Measurements from ENCODE around the gene ATRNL1.

The ATRNL1 gene

DNA sequence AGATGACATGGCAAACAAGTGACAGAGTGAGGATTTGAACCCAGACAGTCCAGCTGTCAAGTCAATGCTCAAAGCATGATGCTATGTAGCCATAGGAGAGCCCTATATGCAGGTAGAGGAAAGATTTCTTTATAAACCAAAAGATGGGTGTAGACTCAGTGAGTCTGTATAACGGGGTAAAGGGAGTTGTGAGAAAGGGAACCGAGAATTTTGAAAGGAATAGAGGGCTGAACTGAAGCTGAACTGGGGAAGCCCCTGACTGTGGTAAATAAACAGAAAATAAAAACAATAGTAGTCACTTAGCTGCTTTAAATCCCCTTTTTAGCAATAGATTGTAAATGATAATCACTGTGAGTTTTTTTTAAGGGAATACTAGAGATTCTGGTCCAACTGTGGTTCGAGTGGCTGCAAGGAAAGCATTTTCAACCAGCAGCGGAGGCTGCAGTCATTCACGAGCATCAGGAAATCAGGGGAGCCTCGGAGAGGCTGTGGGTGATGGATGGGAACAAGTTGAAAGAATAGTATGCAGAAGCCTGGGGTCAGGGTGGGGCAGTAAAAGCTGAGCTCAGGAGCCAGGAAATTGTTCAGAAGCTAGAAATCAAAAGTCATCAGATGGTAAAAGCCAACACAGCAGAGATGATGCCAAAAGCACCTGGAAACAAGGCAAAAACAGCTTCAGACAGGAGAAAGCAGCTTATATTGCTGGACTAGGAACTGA is 786.4 kb downstream of the ATRNL1 start:
- TF ChIP-seq, protein P1, sequence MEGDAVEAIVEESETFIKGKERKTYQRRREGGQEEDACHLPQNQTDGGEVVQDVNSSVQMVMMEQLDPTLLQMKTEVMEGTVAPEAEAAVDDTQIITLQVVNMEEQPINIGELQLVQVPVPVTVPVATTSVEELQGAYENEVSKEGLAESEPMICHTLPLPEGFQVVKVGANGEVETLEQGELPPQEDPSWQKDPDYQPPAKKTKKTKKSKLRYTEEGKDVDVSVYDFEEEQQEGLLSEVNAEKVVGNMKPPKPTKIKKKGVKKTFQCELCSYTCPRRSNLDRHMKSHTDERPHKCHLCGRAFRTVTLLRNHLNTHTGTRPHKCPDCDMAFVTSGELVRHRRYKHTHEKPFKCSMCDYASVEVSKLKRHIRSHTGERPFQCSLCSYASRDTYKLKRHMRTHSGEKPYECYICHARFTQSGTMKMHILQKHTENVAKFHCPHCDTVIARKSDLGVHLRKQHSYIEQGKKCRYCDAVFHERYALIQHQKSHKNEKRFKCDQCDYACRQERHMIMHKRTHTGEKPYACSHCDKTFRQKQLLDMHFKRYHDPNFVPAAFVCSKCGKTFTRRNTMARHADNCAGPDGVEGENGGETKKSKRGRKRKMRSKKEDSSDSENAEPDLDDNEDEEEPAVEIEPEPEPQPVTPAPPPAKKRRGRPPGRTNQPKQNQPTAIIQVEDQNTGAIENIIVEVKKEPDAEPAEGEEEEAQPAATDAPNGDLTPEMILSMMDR (IDR thresholded peaks at IDR 0.05; ENCODE audit: low read length, missing control alignments): no peak
- DNase-seq (ENCODE audit: low read depth): no peak
- no peak overlapping the region for H3K4me3 ChIP-seq (replicated peaks; ENCODE audit: low read depth, low read length)

DNA sequence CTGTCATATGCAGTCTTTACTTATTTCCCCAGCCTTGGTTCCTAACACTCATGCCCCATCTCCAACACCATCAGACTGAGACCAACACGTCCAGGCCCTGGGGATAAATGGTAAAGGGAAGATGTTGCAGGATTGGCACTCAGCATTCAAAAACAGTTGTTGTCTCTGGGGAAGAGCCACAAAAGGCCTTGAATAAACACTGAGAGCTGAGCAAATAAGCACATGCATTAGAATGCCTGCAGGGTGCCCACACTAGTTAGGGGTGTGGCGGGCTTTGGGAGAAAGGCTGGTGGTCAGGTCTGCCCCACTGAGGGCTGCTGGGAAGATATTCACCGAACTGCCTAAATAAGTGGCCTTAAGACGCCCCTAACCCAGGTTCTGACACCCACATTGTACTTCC is 788.9 kb downstream of the ATRNL1 start:
- TF ChIP-seq, protein P1 (IDR thresholded peaks at IDR 0.05; ENCODE audit: low read length, missing control alignments): no peak
- no peak for DNase-seq (ENCODE audit: low read depth)
- no peak overlapping the region for H3K4me3 ChIP-seq (replicated peaks; ENCODE audit: low read depth, low read length)

DNA sequence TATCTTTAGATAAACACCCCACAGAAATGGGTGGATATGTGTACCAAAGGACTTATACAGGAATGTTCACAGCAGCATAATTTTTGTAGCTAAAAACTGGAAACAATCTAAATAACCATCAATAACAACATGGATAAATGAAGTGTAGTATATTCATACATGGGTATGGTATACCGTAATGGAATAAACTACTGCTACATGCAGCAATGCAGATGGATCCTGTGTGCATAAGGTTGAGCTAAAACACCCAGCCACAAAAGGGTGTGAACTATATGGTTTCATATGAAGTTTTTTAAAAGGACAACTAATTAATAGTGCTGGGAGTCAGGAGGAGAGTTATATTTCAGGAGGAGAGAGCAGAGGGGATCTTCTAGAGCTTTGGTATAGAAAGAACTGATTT is 790.2 kb downstream of the ATRNL1 start:
- no peak for DNase-seq (ENCODE audit: low read depth)
- H3K4me3 ChIP-seq (replicated peaks; ENCODE audit: low read depth, low read length): no peak overlapping the region
- TF ChIP-seq, protein P1 (IDR thresholded peaks at IDR 0.05; ENCODE audit: low read length, missing control alignments): no peak

DNA sequence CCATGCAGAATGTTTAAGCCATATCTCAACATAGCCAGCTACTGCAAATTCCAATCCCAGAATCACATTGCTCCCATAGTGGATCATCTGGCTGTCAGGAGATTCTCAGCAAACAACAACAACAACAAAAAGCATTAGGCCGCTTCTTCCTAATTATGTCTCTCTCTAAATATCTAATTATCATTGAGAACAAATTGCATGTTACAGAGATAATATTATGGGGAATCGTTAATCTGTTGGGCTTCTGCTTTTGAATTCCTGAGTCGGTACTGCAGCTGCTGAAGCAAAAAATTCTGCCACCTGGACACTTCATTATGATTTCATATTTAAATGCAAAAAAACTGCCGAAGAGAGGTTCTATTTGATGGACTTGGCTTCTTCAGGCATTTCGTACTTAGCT is 791.2 kb downstream of the ATRNL1 start:
- TF ChIP-seq, protein P1 (IDR thresholded peaks at IDR 0.05; ENCODE audit: low read length, missing control alignments): no peak
- DNase-seq (ENCODE audit: low read depth): no peak
- H3K4me3 ChIP-seq (replicated peaks; ENCODE audit: low read depth, low read length): no peak overlapping the region

DNA sequence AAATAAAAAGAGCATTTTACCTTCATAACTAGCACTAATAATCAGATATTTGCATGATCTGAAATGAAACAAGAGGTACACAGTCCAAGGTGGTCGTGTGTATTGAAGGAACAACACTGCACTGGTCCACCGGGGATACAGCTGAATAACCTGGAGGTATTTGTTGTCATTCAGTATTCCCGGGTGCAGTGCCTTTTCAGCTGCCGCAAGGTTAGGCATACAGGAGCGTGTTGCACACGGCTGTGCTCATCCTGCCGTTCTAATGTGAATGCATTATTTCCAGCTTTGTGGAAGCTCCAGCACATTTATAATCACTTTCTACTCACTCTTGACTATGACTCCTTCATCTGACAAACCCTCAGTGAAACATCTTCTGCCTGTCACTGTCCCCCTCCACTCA is 802.0 kb downstream of the ATRNL1 start:
- TF ChIP-seq, protein P1 (IDR thresholded peaks at IDR 0.05; ENCODE audit: low read length, missing control alignments): no peak
- DNase-seq (ENCODE audit: low read depth): no peak
- no peak overlapping the region for H3K4me3 ChIP-seq (replicated peaks; ENCODE audit: low read depth, low read length)

DNA sequence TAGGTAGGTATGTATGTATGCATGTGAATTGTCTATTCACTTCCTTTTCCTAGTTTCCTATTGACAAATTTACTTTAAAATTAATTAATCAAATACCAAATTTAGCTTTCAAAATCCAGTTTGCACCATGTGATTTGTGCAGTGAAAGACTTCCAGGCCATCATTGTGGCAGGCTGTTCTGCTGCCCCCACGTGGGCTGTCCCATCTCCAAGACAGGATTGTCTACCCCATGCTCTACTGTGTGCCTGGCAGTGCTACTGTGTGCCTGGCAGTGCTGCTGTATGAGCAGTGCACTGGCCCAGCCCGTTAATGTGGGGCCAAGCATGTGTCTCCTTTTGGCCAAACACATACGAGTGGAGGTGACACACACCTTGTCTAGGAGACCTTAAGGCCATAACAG is 805.1 kb downstream of the ATRNL1 start:
- H3K4me3 ChIP-seq (replicated peaks; ENCODE audit: low read depth, low read length): no peak overlapping the region
- no peak for DNase-seq (ENCODE audit: low read depth)
- TF ChIP-seq, protein P1 (IDR thresholded peaks at IDR 0.05; ENCODE audit: low read length, missing control alignments): no peak

DNA sequence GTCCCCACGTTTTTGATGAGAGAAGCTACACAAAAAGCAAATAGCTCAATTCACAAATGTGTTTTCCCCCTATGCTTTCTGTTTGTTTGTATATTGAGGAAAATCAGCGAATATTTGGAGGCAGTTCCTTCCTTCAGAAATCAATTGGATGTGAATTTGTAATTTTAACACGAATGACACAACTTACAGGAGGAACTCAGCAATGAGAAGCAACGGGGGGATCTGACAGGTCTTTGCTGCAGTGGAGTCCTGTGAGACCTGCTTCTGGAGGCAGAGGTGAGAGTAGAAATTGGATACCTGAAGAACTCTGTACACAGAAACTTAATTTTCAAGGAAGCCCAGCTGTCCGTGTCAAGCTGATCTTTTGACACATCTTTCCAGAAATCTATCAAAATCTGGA is 809.4 kb downstream of the ATRNL1 start:
- no peak overlapping the region for H3K4me3 ChIP-seq (replicated peaks; ENCODE audit: low read depth, low read length)
- DNase-seq (ENCODE audit: low read depth): no peak
- TF ChIP-seq, protein P1 (IDR thresholded peaks at IDR 0.05; ENCODE audit: low read length, missing control alignments): no peak

Data from fibroblast of pulmonary artery (primary cell).